GM19324 (cell line): ENCODE data around the gene USP9X.
"Not testable (repeated sequence)": the region's sequence is repeated elsewhere in the genome, so short reads cannot be mapped to it uniquely, and the experiment has no call there.

Experiments
- ATAC-seq: cut with Tn5 transposase; IDR thresholded peaks from one replicate; pipeline ENCODE4 v1.9.1; 2021; ENCODE audit warnings: mild to moderate bottlenecking, moderate library complexity; ENCODE audit not compliant: unreplicated experiment, low FRiP score

USP9X gene

GRCh38 chrX:41265615-41266014, 180.4 kb downstream of the USP9X start:
- ATAC-seq: no peak

- no peak for ATAC-seq
These were observed 188.4 kb downstream of the USP9X start for GRCh38 chrX:41273638-41274037.

GRCh38 chrX:41275661-41276609, 190.7 kb downstream of the USP9X start:
- ATAC-seq: no peak

- no peak for ATAC-seq
These were observed 191.6 kb downstream of the USP9X start for GRCh38 chrX:41276661-41277506.

GRCh38 chrX:41282307-41282706, 197.1 kb downstream of the USP9X start:
- ATAC-seq: not testable (repeated sequence)

GRCh38 chrX:41285928-41286327, 200.7 kb downstream of the USP9X start:
- not testable (repeated sequence) for ATAC-seq
